ENCODE results near the gene SPECC1L.

Gene SPECC1L

GRCh38 chr22:24322522-24322921 is 51.9 kb downstream of the SPECC1L start:
- no peak for DNase-seq (ENCODE audit: extremely low read depth, low read depth)
- no peak for TF ChIP-seq CTCF (IDR thresholded peaks at IDR 0.05; ENCODE audit: low read depth, low read length, missing control alignments)
- no peak overlapping the region for H3K4me3 ChIP-seq (replicated peaks; ENCODE audit: low read depth, low read length)

GRCh38 chr22:24323233-24323632 is 52.6 kb downstream of the SPECC1L start:
- H3K4me3 ChIP-seq (replicated peaks; ENCODE audit: low read depth, low read length), result no peak overlapping the region
- DNase-seq (ENCODE audit: extremely low read depth, low read depth), result no peak
- TF ChIP-seq CTCF (IDR thresholded peaks at IDR 0.05; ENCODE audit: low read depth, low read length, missing control alignments), result no peak

- H3K4me3 ChIP-seq (replicated peaks; ENCODE audit: low read depth, low read length), result no peak overlapping the region
- DNase-seq (ENCODE audit: extremely low read depth, low read depth), result no peak
- TF ChIP-seq CTCF (IDR thresholded peaks at IDR 0.05; ENCODE audit: low read depth, low read length, missing control alignments), result no peak
Measured at GRCh38 chr22:24323695-24324094, 53.1 kb downstream of the SPECC1L start.

GRCh38 chr22:24324137-24324536 is 53.5 kb downstream of the SPECC1L start:
- H3K4me3 ChIP-seq (replicated peaks; ENCODE audit: low read depth, low read length), result no peak overlapping the region
- DNase-seq (ENCODE audit: extremely low read depth, low read depth), result no peak
- no peak for TF ChIP-seq CTCF (IDR thresholded peaks at IDR 0.05; ENCODE audit: low read depth, low read length, missing control alignments)

- peak; percentile 84 for DNase-seq (ENCODE audit: extremely low read depth, low read depth)
- H3K4me3 ChIP-seq (replicated peaks; ENCODE audit: low read depth, low read length), result no peak overlapping the region
- peak; percentile 68 for TF ChIP-seq CTCF (IDR thresholded peaks at IDR 0.05; ENCODE audit: low read depth, low read length, missing control alignments)
Measured at GRCh38 chr22:24325105-24325757, 54.6 kb downstream of the SPECC1L start.

- TF ChIP-seq CTCF (IDR thresholded peaks at IDR 0.05; ENCODE audit: low read depth, low read length, missing control alignments), result no peak
- no peak overlapping the region for H3K4me3 ChIP-seq (replicated peaks; ENCODE audit: low read depth, low read length)
- DNase-seq (ENCODE audit: extremely low read depth, low read depth), result no peak
Measured at GRCh38 chr22:24326266-24326665, 55.6 kb downstream of the SPECC1L start.

- DNase-seq (ENCODE audit: extremely low read depth, low read depth), result no peak
- no peak for TF ChIP-seq CTCF (IDR thresholded peaks at IDR 0.05; ENCODE audit: low read depth, low read length, missing control alignments)
- H3K4me3 ChIP-seq (replicated peaks; ENCODE audit: low read depth, low read length), result no peak overlapping the region
Measured at GRCh38 chr22:24327832-24328231, 57.2 kb downstream of the SPECC1L start.

Data from HFF-Myc (cell line).